ENCODE measurements around the gene PLCH2.

The PLCH2 gene

DNA sequence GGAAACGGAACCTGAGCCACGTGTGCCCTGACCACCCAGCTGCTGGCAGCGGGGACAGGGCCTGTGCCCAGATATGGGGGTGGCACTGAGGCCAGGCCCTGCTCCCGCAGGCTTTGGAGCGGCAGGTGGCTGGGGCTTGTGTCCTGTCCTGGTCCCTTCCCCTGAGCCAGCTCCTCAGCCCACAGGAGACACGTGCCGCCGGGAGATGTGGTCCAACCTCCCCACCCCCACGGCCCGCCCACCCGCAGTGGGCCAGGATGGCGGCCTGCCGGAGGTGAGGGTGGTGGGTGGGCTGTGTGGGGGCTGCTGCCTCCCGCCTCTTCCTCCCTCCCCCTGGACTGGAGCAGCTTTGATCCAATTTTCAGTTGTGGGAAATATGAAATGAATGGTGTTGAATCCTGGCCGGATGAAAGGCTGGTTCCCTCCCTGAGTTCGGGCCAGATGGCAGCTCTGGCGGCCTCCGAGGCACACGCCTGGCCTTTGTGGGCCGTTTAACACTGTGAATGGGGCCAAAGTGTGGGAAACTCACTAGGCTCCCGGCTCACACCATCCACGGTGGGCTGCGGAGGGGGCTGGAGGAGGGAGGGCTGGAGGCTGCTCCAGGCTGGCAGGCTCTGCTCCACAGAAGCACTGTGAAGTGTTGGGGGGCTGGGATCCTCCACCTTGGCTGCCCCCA is 56.5 kb downstream of the PLCH2 start:
- no peak for DNase-seq

- DNase-seq, result no peak
These were observed 57.3 kb downstream of the PLCH2 start for GRCh38 chr1:2533365-2533764.

GRCh38 chr1:2534315-2534686 is 58.2 kb downstream of the PLCH2 start:
- DNase-seq, result no peak

- no peak for DNase-seq
These were observed 58.8 kb downstream of the PLCH2 start for GRCh38 chr1:2534687-2535441.

GRCh38 chr1:2535455-2535854 is 59.4 kb downstream of the PLCH2 start:
- no peak for DNase-seq

GRCh38 chr1:2535981-2536380 is 59.9 kb downstream of the PLCH2 start:
- no peak for DNase-seq

DNA sequence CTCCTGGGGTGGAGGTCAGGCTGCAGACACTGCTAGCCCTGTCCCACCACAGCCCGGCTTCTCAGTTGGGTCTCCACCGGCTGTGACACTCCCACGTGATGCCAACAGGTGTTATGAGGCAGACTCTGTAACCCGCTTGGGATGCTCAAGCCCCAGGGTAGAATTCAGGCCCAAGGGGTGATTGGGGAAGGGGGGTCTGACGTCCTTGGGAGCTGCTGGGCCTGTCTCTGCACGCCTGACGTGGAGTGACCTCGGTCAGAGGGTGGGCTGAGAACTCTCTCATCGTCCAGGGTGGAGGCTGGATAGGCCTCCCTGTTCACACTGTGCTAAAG is 61.7 kb downstream of the PLCH2 start:
- DNase-seq, result no peak

DNA sequence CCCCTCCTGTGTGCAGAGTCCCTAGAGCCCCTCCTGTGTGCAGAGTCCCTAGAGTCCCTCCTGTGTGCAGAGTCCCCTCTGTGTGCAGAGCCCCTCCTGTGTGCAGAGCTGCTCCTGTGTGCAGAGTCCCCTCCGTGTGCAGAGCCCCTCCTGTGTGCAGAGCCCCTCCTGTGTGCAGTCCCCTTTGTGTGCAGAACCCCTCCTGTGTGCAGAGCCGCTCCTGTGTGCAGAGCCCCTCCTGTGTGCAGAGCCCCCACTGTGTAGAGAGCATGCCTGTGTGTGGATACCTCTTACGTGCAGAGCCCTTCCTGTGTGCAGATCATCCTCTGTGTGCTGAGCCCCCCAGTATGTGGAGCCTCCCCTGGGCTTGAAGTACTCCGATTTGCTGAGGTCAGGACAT is 62.3 kb downstream of the PLCH2 start:
- no peak for DNase-seq

DNA sequence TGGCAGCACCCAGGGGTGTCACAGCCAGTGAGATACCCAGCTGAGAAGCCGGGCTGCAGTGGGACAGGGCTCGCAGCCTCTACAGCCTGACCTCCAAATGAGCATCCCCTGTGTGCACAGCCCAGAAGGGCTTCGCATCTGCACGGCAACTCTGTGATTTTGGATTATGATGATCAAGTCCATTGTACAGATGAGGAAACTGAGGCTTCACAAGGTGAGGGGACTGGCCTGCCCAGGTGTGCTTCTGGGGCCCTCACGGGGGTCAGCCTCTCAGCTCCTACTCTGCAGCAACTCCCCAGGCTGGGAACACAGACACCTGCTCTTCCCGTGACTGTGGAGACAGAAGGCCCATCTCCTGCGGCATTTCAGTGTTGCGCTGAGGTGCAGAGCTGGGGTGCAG is 62.8 kb downstream of the PLCH2 start:
- DNase-seq, result no peak

- peak; percentile 45 for DNase-seq
These were observed 63.3 kb downstream of the PLCH2 start for GRCh38 chr1:2539312-2539907.

DNA sequence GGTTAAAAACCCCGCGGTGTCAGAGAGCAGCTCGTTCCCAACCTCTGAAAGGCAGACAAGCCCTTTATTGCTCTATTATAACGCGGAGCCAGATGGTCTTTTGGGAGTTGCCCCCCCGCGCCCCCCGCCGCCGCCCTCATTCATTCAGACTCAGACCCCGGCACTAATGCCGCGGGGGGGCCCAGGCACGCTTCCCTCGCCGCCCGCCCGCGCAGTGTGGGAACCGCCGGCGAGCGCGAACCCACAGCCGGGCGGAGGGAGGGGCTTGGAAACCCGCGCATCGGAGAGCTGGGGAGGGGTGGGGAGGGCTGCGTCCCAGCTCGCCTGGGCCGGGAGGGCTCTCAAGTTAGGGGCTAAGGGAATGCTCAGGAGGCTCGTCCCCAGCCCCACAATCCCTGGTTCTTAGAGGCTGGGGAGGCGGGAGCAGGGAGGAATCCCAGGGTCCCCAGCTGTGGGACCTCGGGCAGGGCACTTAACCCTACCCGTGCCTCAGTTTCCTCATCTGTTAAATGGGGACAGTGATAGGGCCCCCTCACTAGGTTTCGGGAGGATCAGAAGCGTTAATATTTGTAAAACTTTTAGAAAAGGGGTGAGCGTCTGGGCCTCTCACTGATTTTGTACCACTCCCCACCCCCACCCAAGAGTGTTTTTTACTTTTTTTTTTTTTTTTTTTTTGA is 64.9 kb downstream of the PLCH2 start:
- peak; percentile 34 for DNase-seq

- no peak for DNase-seq
These were observed 65.6 kb downstream of the PLCH2 start for GRCh38 chr1:2541619-2542245.

- no peak for DNase-seq
These were observed 66.3 kb downstream of the PLCH2 start for GRCh38 chr1:2542246-2542915.

DNA sequence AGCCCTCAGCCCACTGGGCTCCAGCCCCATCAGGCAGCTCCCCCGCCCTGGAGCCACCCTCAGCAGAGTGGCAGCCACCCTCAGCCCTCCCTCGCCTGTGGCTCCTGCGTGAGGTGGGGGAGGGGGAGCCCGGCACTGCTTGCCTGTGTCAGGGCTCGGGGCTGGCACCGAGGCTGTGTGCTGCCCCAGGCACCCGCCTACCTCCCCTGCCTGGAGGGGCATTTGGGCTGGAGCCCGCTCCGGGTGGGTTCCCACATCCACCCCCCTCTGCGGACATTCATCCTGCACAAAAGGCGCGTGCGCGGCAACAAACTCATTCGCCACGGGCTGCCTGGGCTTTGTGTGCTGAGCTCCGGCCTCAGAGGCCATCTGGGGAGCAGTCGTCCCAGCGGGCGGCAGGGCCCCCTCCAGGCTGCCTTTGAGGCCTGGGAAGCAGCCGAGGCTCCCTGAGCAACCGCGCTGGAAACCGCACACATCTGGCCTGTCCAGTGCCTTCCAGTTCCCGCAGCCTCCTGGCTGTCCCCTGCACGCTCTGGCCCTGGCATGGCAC is 67.5 kb downstream of the PLCH2 start:
- peak; percentile 68 for DNase-seq

GRCh38 chr1:2544093-2544874 is 68.2 kb downstream of the PLCH2 start:
- no peak for DNase-seq

- DNase-seq, result no peak
These were observed 69.0 kb downstream of the PLCH2 start for GRCh38 chr1:2544875-2545640.

DNA sequence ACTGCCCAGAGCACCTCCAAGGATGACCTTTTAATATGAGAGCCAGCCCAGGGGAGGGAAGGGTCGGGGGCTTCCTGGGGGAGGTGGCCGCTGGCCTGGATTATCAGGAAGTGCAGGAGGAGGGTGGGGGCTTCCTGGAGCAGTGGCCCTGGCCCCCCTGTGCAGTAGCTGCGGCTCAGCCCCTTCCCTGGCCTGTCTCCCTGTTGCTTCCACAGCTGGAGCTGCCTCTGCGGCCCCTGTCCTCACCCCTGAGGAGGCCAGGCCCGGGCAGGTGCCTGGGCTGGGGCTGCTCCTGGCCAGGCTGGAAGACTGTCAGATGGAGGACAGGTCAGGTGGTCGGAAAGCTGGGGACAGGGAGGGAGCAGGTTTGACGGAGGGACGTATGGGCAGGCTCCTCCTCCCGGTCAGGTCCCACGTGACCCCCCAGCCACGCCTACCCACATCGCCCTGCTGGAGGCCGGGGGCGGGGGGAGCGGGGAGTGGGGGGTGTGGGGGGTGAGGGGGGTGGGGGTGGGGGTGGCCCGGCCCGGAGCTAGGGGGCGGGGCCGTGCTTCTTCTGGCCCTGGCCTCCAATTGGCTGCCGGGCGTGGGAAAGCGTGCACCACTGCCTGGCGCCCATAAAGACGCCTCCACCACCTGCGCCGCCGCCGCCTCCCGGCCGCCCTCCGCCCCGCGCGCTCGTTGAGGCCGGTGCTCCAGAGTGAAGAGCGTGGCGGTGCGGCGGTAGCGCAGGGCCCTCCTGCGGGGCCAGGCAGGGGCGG is 69.8 kb downstream of the PLCH2 start:
- DNase-seq, result peak; percentile 96

DNA sequence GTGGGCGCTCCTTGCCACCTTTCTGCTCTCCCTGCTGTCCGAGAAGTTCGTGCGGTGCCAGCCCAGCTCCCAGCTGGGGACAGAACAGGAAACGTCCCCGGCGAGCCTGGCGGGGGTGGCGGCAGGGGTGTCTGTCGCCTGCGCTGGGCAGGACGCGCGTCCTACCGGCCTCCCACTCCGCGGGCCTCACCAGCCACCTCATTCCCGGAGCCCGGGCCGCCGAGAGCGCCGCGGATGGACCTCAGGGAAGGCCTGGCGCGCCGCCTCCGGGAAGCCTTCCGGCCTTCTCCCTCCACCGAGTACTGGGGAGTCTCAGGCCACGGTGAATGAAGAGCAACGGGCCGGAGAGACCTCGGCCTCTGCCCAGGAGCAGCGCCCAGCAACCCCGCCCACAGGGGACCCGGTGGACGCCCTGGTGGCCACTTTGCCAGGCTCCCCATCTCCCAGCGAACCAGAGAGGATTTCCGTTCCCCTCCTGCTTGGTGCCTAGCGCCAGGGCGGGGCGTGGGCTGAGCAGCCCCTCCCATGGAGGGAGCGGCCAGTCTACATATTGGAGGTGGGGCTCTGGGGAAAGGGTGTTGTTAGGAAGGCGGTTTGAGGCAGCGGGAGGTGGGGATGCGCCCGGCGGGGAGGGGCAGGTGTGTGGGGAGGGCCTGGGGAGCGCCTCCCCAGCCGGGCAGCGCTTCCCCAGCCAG is 70.6 kb downstream of the PLCH2 start:
- DNase-seq, result peak; percentile 91

Data from CD4-positive, alpha-beta T cell treated with Interleukin-6 for 4 hours (primary cell).